SK-N-MC (cell line): ENCODE data around the gene MMRN2.

ENCODE experiments used
- EZH2 ChIP-seq: fragments of 200-600 bp; sonication (generic); IDR thresholded peaks from one replicate; pipeline ENCODE4 v1.6.1; 2017; ENCODE audit warnings: antibody characterized with exemption
- FOXP2 ChIP-seq: optimal IDR thresholded peaks from 2 replicates; pipeline ENCODE3; 2011; ENCODE audit warnings: mild to moderate bottlenecking, moderate library complexity; ENCODE audit not compliant: insufficient read depth; ENCODE audit errors: extremely low read length, control extremely low read depth
- POLR2AphosphoS5 ChIP-seq: IDR thresholded peaks from 2 replicates; pipeline ENCODE4 v1.6.1; 2012; ENCODE audit warnings: mild to moderate bottlenecking, low read depth, low read length, borderline replicate concordance

- TF ChIP-seq POLR2AphosphoS5 (no peak), FOXP2 (no peak), EZH2 (no peak)
Observed at GRCh38 chr10:86944031-86944419, 13.4 kb downstream of the MMRN2 start.
